Ecto neural progenitor cell (in vitro differentiated cells): ENCODE data around the gene FGD6.
"Not testable (repeated sequence)": the region's sequence is repeated elsewhere in the genome, so short reads cannot be mapped to it uniquely, and the experiment has no call there.

Source experiments
- DNase-seq: peaks from one replicate; pipeline ENCODE4 v3.0.0-alpha.2; 2018; ENCODE audit warnings: low spot score

Gene FGD6

GRCh38 chr12:95205016-95205624 lies 12.1 kb downstream of the FGD6 start:
- no peak for DNase-seq

- peak; percentile 61 for DNase-seq
These were observed 13.0 kb downstream of the FGD6 start for GRCh38 chr12:95204141-95204866.

- no peak for DNase-seq
These were observed 13.7 kb downstream of the FGD6 start for GRCh38 chr12:95203487-95204030.

GRCh38 chr12:95202691-95203486 lies 14.4 kb downstream of the FGD6 start:
- DNase-seq, result no peak

GRCh38 chr12:95201056-95201670 lies 16.1 kb downstream of the FGD6 start:
- no peak for DNase-seq

- DNase-seq, result no peak
These were observed 17.0 kb downstream of the FGD6 start for GRCh38 chr12:95200128-95200894.

GRCh38 chr12:95198914-95199313 lies 18.4 kb downstream of the FGD6 start:
- no peak for DNase-seq

GRCh38 chr12:95197636-95198035 lies 19.6 kb downstream of the FGD6 start:
- DNase-seq, result no peak

GRCh38 chr12:95196875-95197569 lies 20.2 kb downstream of the FGD6 start:
- not testable (repeated sequence) for DNase-seq

- DNase-seq, result no peak
These were observed 22.1 kb downstream of the FGD6 start for GRCh38 chr12:95195122-95195521.

- no peak for DNase-seq
These were observed 24.1 kb downstream of the FGD6 start for GRCh38 chr12:95193139-95193538.

GRCh38 chr12:95192271-95192670 lies 25.0 kb downstream of the FGD6 start:
- no peak for DNase-seq

GRCh38 chr12:95191060-95191696 lies 26.1 kb downstream of the FGD6 start:
- DNase-seq, result no peak

- DNase-seq, result no peak
These were observed 29.3 kb downstream of the FGD6 start for GRCh38 chr12:95187865-95188415.

GRCh38 chr12:95185854-95186253 lies 31.4 kb downstream of the FGD6 start:
- DNase-seq, result no peak

- no peak for DNase-seq
These were observed 32.2 kb downstream of the FGD6 start for GRCh38 chr12:95185072-95185471.

- DNase-seq, result no peak
These were observed 33.1 kb downstream of the FGD6 start for GRCh38 chr12:95184121-95184520.

GRCh38 chr12:95182868-95183415 lies 34.3 kb downstream of the FGD6 start:
- no peak for DNase-seq

GRCh38 chr12:95181103-95181502 lies 36.2 kb downstream of the FGD6 start:
- no peak for DNase-seq

GRCh38 chr12:95179011-95179410 lies 38.3 kb downstream of the FGD6 start:
- DNase-seq, result no peak
